22Rv1 (cell line): Measurements from ENCODE around the gene RAD51AP2.

Source experiments
- CTCF ChIP-seq: fragments of 450-650 bp; IDR thresholded peaks from 2 replicates; pipeline ENCODE4 v1.5.1; 2017; ENCODE audit warnings: mild to moderate bottlenecking
- ZFX ChIP-seq: fragments of 450-650 bp; IDR thresholded peaks from 2 replicates; pipeline ENCODE4 v1.6.1; 2017; ENCODE audit warnings: antibody characterized with exemption, borderline replicate concordance

GRCh38 chr2:17538844-17539554 is 20.8 kb upstream of the RAD51AP2 start:
- TF ChIP-seq CTCF (no peak), ZFX (no peak)
